Fibroblast of villous mesenchyme (primary cell): ENCODE data around the gene TMPRSS5. TPM values are rescaled to one million over a fixed set of nuclear protein-coding genes. Genes with fewer than 3 reads are reported as not detected.

ENCODE experiments used
- DNase-seq: peaks from one replicate; pipeline ENCODE4 v3.0.0-alpha.2; 2010; ENCODE audit warnings: low read depth
- H3K4me3 ChIP-seq: 2 replicates; pipeline ENCODE4 v1.5.1; 2011; ENCODE audit warnings: low read depth, mild to moderate bottlenecking, low read length
- CTCF ChIP-seq: IDR thresholded peaks from 2 replicates; pipeline ENCODE4 v1.5.1; 2012; ENCODE audit warnings: low read depth, mild to moderate bottlenecking, low read length; ENCODE audit not compliant: insufficient read depth
- total RNA-seq: library from RNA; depleted of rRNA; stranded (reverse); fragments of >200 nt; gene quantifications from 2 replicates; pipeline ENCODE4 v1.2.3, GENCODE V29; 2012

The TMPRSS5 gene
- total RNA-seq, 1 donor: 0.43 TPM

- no peak for TF ChIP-seq CTCF
- DNase-seq: no peak
Measured at GRCh38 chr11:113728814-113729213, 22.7 kb upstream of the TMPRSS5 start.

GRCh38 chr11:113725913-113726312 lies 19.8 kb upstream of the TMPRSS5 start:
- DNase-seq: no peak
- no peak for TF ChIP-seq CTCF
- no peak overlapping the region for H3K4me3 ChIP-seq

More at GRCh38 chr11:113728814-113729213, 22.7 kb upstream of the TMPRSS5 start:
- H3K4me3 ChIP-seq: no peak overlapping the region

GRCh38 chr11:113725407-113725806 lies 19.3 kb upstream of the TMPRSS5 start:
- DNase-seq: no peak
- no peak for TF ChIP-seq CTCF
- H3K4me3 ChIP-seq: no peak overlapping the region

GRCh38 chr11:113724778-113725177 lies 18.7 kb upstream of the TMPRSS5 start:
- no peak for DNase-seq
- no peak for TF ChIP-seq CTCF

GRCh38 chr11:113723787-113724186 lies 17.7 kb upstream of the TMPRSS5 start:
- no peak overlapping the region for H3K4me3 ChIP-seq
- DNase-seq: no peak
- TF ChIP-seq CTCF: no peak

More at GRCh38 chr11:113724778-113725177, 18.7 kb upstream of the TMPRSS5 start:
- H3K4me3 ChIP-seq: no peak overlapping the region

- no peak for DNase-seq
Measured at GRCh38 chr11:113722934-113723333, 16.8 kb upstream of the TMPRSS5 start.

More at GRCh38 chr11:113722934-113723333, 16.8 kb upstream of the TMPRSS5 start:
- TF ChIP-seq CTCF: no peak
- no peak overlapping the region for H3K4me3 ChIP-seq
